ENCODE results near the gene METTL21A. TPM values are rescaled to one million over a fixed set of nuclear protein-coding genes. Genes with fewer than 3 reads are reported as not detected.
A peak's percentile ranks its signal among the peaks of the same experiment; 100 is the strongest.

The METTL21A gene
- total and polyA plus RNA-seq, 11 donors, result 10.2 to 27.6 (median 14.6) TPM

- H3K4me1 ChIP-seq, result peaks cover 0 to 49% (median 15%) of the 10 kb centered on the region in 12 donors
- peaks cover 0 to 24% (median 19%) of the 10 kb centered on the region in 9 donors for H3K36me3 ChIP-seq
- WGBS, 4 donors, result 0 to 1% (median 1%) methylated on average over 39 to 47 of the region's 47 CpGs
- ATAC-seq (peak; percentile 53 to 70 (median 60)), DNase-seq (peak; percentile 75 to 88 (median 76))
- intact Hi-C loops (cut with DNase I), result loop anchor here (1.0 to 10.0 kb wide), 13 partner anchors 86 to 460 kb away; partner anchors contain the start of genes CCNYL1 (in 10 of the 10), CREB1 (in 2 of the 10), PLEKHM3 (in 2 of the 10) and KLF7 (in 1 of the 10)
- H3K27ac ChIP-seq, result peak overlapping the region; percentile 87 to 99 (median 94)
- no peaks in the 10 kb centered on the region for H3K27me3 ChIP-seq
- peak overlapping the region; percentile 60 to 98 (median 92) for H3K4me3 ChIP-seq
- peak in 1 of 2 donors; percentile 57 for TF ChIP-seq POLR2A (IDR thresholded peaks at IDR 0.05)
- TF ChIP-seq, protein P1, sequence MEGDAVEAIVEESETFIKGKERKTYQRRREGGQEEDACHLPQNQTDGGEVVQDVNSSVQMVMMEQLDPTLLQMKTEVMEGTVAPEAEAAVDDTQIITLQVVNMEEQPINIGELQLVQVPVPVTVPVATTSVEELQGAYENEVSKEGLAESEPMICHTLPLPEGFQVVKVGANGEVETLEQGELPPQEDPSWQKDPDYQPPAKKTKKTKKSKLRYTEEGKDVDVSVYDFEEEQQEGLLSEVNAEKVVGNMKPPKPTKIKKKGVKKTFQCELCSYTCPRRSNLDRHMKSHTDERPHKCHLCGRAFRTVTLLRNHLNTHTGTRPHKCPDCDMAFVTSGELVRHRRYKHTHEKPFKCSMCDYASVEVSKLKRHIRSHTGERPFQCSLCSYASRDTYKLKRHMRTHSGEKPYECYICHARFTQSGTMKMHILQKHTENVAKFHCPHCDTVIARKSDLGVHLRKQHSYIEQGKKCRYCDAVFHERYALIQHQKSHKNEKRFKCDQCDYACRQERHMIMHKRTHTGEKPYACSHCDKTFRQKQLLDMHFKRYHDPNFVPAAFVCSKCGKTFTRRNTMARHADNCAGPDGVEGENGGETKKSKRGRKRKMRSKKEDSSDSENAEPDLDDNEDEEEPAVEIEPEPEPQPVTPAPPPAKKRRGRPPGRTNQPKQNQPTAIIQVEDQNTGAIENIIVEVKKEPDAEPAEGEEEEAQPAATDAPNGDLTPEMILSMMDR (IDR thresholded peaks at IDR 0.05), result no peak
- H3K9me3 ChIP-seq, result no peaks in the 10 kb centered on the region
These were observed 795 bp downstream of the METTL21A start for GRCh38 chr2:207624185-207625013.

- TF ChIP-seq, protein P1 (IDR thresholded peaks at IDR 0.05), result no peak
- TF ChIP-seq POLR2A (IDR thresholded peaks at IDR 0.05), result no peak
- Histone ChIP-seq H3K4me1 (peaks cover 0 to 43% (median 13%) of the 10 kb centered on the region in 12 donors), H3K27me3 (no peaks in the 10 kb centered on the region), H3K4me3 (no peak overlapping the region), H3K9me3 (no peaks in the 10 kb centered on the region), H3K36me3 (peaks cover 0 to 46% (median 39%) of the 10 kb centered on the region in 9 donors), H3K27ac (no peak overlapping the region)
- DNase-seq, result no peak
- intact Hi-C loops (cut with DNase I), result loop anchor here in 8 of 10 donors (5.0 to 10.0 kb wide), 6 partner anchors 87 to 457 kb away; partner anchors contain the start of genes CCNYL1 (in 3 of the 8), PLEKHM3 (in 2 of the 8), CREB1 (in 1 of the 8) and KLF7 (in 1 of the 8)
- no peak for ATAC-seq
- 70 to 81% (median 76%) methylated on average over 10 of the region's 10 CpGs for WGBS, 4 donors
These were observed 3.6 kb downstream of the METTL21A start for GRCh38 chr2:207621501-207622039.

DNA sequence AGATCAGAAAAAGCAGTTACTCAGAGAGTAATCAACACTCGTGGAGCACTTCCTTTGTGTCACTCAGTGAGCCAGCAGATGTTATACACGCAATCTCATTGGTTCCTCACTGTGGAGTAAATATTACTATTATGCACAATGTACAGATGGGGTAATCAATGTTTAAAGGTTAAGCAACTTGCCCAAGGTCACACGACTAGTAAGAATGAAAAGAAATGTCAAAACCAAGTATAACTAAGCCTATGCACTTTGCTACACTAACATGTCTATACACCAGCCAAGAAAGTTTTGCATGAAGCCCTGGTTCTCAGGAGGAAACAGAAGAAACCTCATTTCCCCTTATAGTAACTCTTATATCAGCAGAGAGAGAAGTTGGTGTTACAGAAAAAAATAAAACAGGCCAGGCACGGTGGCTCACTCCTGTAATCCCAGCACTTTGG, 5.4 kb downstream of the METTL21A start:
- 48 to 67% (median 62%) methylated on average over 4 of the region's 4 CpGs for WGBS, 4 donors
- TF ChIP-seq, protein P1 (IDR thresholded peaks at IDR 0.05), result no peak
- no peak for TF ChIP-seq POLR2A (IDR thresholded peaks at IDR 0.05)
- H3K27ac ChIP-seq, result peak overlapping the region in 1 of 12 donors; percentile 66
- H3K9me3 ChIP-seq, result no peaks in the 10 kb centered on the region
- no peak for DNase-seq
- intact Hi-C loops (cut with DNase I), result loop anchor here in 8 of 10 donors (5.0 to 10.0 kb wide), 6 partner anchors 85 to 455 kb away; partner anchors contain the start of genes CCNYL1 (in 3 of the 8), PLEKHM3 (in 2 of the 8), CREB1 (in 1 of the 8) and KLF7 (in 1 of the 8)
- no peak overlapping the region for H3K4me3 ChIP-seq
- no peaks in the 10 kb centered on the region for H3K27me3 ChIP-seq
- H3K4me1 ChIP-seq, result peaks cover 0 to 36% (median 10%) of the 10 kb centered on the region in 12 donors
- H3K36me3 ChIP-seq, result peaks cover 0 to 60% (median 46%) of the 10 kb centered on the region in 9 donors
- ATAC-seq, result no peak

All from heart left ventricle (tissue), 16 donors.